Type B pancreatic cell (in vitro differentiated cells): ENCODE data around the gene IL31RA. TPM values are rescaled to one million over a fixed set of nuclear protein-coding genes. Genes with fewer than 3 reads are reported as not detected.

Experiments
- DNase-seq: peaks from one replicate; pipeline ENCODE4 v3.0.0; 2021; ENCODE audit warnings: mixed read lengths; ENCODE audit not compliant: unreplicated experiment; ENCODE audit errors: extremely low spot score
- H3K27ac Mint-ChIP-seq: 2 replicates; pipeline ENCODE4 v1.8.0; 2021; ENCODE audit warnings: mild to moderate bottlenecking, mixed read lengths
- H3K27me3 Mint-ChIP-seq: 2 replicates; pipeline ENCODE4 v1.8.0; 2021; ENCODE audit warnings: mixed read lengths
- H3K36me3 Mint-ChIP-seq: 2 replicates; pipeline ENCODE4 v1.8.0; 2021; ENCODE audit warnings: mixed read lengths
- H3K4me1 Mint-ChIP-seq: one replicate; pipeline ENCODE4 v1.8.0; 2021; ENCODE audit warnings: mixed read lengths; ENCODE audit not compliant: unreplicated experiment
- H3K4me3 Mint-ChIP-seq: 2 replicates; pipeline ENCODE4 v1.8.0; 2021; ENCODE audit warnings: mild to moderate bottlenecking, mixed read lengths
- H3K9me3 Mint-ChIP-seq: 2 replicates; pipeline ENCODE4 v1.8.0; 2021; ENCODE audit warnings: mixed read lengths
- total RNA-seq: library from RNA; stranded (reverse); gene quantifications from 2 replicates; pipeline ENCODE4 v1.2.1, GENCODE V29; 2021; ENCODE audit warnings: low replicate concordance
- TF ChIP-seq, protein P1 (sequence below): fragments of 200-600 bp; sonication (generic); conservative IDR thresholded peaks from 2 replicates; pipeline ENCODE4 v1.5.0; 2021; ENCODE audit warnings: antibody characterized with exemption, mild to moderate bottlenecking

The IL31RA gene
- total RNA-seq, 1 donor from 2014 or later = not detected

DNA sequence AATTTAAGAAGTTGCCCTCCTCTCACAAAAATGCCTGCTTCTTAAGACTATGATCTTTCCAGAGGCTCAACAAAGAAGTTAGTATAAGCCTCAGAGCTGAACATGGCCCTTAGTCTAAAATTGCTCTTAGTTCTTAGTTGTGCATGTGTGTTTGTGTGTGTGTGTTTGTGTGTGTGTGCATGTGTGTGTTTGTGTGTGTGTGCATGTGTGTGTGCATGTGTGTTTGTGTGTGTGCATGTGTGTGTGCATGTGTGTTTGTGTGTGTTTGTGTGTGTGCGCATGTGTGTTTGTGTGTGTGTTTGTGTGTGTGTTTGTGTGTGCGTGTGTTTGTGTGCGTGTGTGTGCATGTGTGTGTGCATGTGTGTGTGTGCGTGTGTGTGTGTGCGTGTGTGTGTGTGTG is 15.8 kb downstream of the IL31RA start:
- no peak overlapping the region for H3K27ac Mint-ChIP-seq
- no peaks in the 10 kb centered on the region for H3K4me1 Mint-ChIP-seq
- no peaks in the 10 kb centered on the region for H3K9me3 Mint-ChIP-seq
- no peak overlapping the region for H3K4me3 Mint-ChIP-seq
- DNase-seq = no peak
- TF ChIP-seq, protein P1, sequence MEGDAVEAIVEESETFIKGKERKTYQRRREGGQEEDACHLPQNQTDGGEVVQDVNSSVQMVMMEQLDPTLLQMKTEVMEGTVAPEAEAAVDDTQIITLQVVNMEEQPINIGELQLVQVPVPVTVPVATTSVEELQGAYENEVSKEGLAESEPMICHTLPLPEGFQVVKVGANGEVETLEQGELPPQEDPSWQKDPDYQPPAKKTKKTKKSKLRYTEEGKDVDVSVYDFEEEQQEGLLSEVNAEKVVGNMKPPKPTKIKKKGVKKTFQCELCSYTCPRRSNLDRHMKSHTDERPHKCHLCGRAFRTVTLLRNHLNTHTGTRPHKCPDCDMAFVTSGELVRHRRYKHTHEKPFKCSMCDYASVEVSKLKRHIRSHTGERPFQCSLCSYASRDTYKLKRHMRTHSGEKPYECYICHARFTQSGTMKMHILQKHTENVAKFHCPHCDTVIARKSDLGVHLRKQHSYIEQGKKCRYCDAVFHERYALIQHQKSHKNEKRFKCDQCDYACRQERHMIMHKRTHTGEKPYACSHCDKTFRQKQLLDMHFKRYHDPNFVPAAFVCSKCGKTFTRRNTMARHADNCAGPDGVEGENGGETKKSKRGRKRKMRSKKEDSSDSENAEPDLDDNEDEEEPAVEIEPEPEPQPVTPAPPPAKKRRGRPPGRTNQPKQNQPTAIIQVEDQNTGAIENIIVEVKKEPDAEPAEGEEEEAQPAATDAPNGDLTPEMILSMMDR = no peak
- H3K36me3 Mint-ChIP-seq = no peaks in the 10 kb centered on the region
- no peaks in the 10 kb centered on the region for H3K27me3 Mint-ChIP-seq

DNA sequence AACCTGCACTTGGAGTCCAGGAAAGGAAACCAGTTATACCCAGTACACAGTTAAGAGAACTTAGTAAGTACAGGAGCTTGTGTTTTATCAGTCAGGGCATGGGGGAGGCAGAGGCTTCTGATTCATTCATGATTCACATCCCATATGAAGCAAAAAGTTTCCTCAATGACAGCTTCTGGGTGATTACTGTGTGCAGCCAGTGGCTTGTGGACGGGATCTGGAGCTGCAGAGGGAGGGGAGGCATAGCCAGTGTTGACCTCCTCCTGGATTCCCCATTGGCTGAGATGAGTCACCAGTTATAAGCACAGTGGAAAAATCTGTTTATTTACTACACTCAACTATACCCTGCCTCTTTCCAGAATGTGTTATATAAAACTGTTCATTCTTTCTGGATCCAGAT is 17.7 kb downstream of the IL31RA start:
- H3K27ac Mint-ChIP-seq = no peak overlapping the region
- no peak overlapping the region for H3K4me3 Mint-ChIP-seq
- TF ChIP-seq, protein P1 = no peak
- H3K4me1 Mint-ChIP-seq = no peaks in the 10 kb centered on the region
- H3K36me3 Mint-ChIP-seq = no peaks in the 10 kb centered on the region
- no peak for DNase-seq
- no peaks in the 10 kb centered on the region for H3K27me3 Mint-ChIP-seq
- no peaks in the 10 kb centered on the region for H3K9me3 Mint-ChIP-seq

DNA sequence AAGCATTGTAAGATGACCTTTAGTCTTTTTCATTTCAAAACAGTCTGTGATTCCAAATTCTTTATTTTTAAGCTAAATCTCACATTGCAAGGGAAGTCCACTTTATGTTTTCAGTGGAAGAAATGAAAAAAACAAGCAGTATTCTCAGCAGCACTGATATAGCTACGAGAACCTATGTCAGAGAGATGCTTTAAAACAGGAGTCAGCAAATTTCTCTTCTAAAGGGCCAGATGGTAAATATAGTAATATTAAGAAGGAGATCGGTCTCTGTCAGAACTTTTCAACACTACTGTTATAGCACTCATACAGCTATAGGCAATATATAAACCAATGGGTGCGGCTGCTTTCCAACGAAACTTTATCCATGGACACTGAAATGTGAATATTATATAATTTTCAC is 18.7 kb downstream of the IL31RA start:
- no peaks in the 10 kb centered on the region for H3K4me1 Mint-ChIP-seq
- no peaks in the 10 kb centered on the region for H3K9me3 Mint-ChIP-seq
- H3K27me3 Mint-ChIP-seq = no peaks in the 10 kb centered on the region

DNA sequence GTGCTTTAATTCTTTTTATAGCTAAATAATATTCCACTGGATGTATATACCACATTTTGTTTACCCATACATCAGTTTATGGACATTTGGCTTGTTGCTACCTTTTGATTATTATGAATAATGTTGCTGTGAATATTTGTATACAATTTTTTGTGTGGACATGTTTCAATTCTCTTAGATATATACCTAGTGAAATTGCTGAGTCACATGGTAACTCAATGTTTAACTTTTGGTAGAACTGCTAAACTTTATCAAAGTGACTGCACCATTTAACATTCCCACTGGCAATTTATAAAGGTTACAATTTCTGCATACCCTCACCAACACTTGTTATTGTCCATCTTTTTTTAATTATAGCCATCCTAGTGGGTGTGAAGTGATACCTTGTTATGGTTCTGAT is 22.1 kb downstream of the IL31RA start:
- Mint-ChIP-seq H3K4me3 (no peak overlapping the region), H3K36me3 (no peaks in the 10 kb centered on the region), H3K9me3 (peaks cover 8% of the 10 kb centered on the region), H3K4me1 (no peaks in the 10 kb centered on the region), H3K27ac (no peak overlapping the region), H3K27me3 (no peaks in the 10 kb centered on the region)
- TF ChIP-seq, protein P1 = no peak
- DNase-seq = no peak

More for the DNA sequence above, 18.7 kb downstream of the IL31RA start:
- no peaks in the 10 kb centered on the region for H3K36me3 Mint-ChIP-seq
- TF ChIP-seq, protein P1 = no peak
- no peak for DNase-seq
- no peak overlapping the region for H3K4me3 Mint-ChIP-seq
- H3K27ac Mint-ChIP-seq = no peak overlapping the region

DNA sequence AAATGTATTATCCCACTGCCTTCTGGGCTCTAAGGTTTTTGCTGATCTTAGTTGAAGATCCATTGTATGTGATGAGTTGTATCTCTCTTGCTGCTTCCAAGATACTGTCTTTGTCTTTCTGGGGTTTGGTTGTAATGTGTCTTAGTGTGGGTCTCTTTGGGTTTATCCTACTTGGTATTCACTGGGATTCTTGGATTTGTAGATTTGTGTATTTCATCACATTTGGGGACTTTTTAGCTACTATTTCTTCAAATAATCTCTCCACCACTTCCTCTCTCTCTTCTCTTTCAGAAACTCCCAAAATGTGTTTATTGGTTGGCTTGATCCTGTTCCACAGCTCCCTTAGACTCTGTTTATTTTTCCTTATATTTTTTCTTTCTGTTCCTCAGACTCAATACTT is 26.5 kb downstream of the IL31RA start:
- no peak for DNase-seq
- Mint-ChIP-seq H3K27ac (no peak overlapping the region), H3K4me3 (no peak overlapping the region), H3K9me3 (peaks cover 8% of the 10 kb centered on the region), H3K4me1 (no peaks in the 10 kb centered on the region), H3K36me3 (no peaks in the 10 kb centered on the region), H3K27me3 (no peaks in the 10 kb centered on the region)
- TF ChIP-seq, protein P1 = no peak

DNA sequence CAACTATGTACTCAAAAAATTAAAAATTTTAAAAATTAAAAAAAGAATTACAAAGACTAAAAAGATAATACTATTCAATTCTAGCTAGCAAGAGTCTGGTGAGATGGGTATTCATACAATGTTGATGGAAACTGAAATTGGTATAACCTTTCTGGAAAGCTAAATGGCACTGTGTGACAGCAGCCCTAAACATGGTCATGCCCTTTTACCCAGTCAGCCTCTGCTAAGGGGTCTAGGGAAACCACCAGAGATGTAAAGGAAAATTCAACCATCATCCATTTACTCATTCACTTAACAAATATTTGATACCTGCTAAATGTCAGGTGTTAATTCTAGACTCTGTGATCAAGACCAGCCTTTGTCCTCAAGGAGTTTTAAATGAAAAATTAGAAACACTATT is 29.3 kb downstream of the IL31RA start:
- Mint-ChIP-seq H3K27me3 (no peaks in the 10 kb centered on the region), H3K4me1 (no peaks in the 10 kb centered on the region), H3K36me3 (no peaks in the 10 kb centered on the region), H3K9me3 (peaks cover 8% of the 10 kb centered on the region), H3K27ac (no peak overlapping the region), H3K4me3 (no peak overlapping the region)
- no peak for DNase-seq
- TF ChIP-seq, protein P1 = no peak
